ENCODE results near the gene OR2V1.

DNA sequence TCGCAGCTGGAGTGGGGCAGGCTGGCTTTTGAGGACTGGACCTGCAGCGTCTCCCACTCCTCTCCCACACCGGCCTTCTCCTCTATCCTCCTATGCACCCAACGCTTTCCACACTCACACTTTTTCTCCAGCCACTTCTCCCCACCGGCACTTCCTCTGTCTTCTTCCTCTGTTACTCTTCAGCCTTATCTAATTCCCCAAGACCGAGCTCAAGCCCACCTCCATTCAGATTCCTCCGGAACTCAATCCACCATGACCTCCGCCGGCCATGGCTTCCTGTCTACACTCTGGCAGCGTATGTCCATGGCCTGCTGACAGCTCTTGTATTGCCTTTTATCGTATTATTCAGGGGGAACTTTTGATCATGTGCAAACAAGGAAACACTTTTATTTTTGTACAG lies 545 bp upstream of the OR2V1 start:
- TF ChIP-seq TBP (CRISPR knock-in tag; IDR thresholded peaks at IDR 0.05) (no peak), ZNF724P (CRISPR knock-in tag; IDR thresholded peaks at IDR 0.05; ENCODE audit: borderline replicate concordance) (no peak)
